Parathyroid adenoma (tissue), 2 donors: ENCODE results near the gene EFHC1.
"Not testable (repeated sequence)": the region's sequence is repeated elsewhere in the genome, so short reads cannot be mapped to it uniquely, and the experiment has no call there.

Experiments used
- H2AFZ ChIP-seq: fragments of 300-600 bp; sonication (generic); one replicate; pipeline ENCODE4 v1.7.0; 2017; ENCODE audit warnings: antibody characterized with exemption, mild to moderate bottlenecking
- H3K27ac ChIP-seq: fragments of 300-600 bp; sonication (generic); one replicate; pipeline ENCODE4 v1.7.0; 2017
- H3K27me3 ChIP-seq: fragments of 300-600 bp; sonication (generic); one replicate; pipeline ENCODE4 v1.7.0; 2017; ENCODE audit warnings: low read length; ENCODE audit not compliant: control insufficient read depth, insufficient read depth
- H3K36me3 ChIP-seq: fragments of 300-600 bp; sonication (generic); one replicate; pipeline ENCODE4 v1.7.0; 2017; ENCODE audit warnings: low read length; ENCODE audit not compliant: control insufficient read depth, insufficient read depth
- H3K4me1 ChIP-seq: fragments of 300-600 bp; sonication (generic); one replicate; pipeline ENCODE4 v1.7.0; 2017; ENCODE audit warnings: control low read depth
- H3K4me2 ChIP-seq: fragments of 300-600 bp; sonication (generic); one replicate; pipeline ENCODE4 v1.7.0; 2017; ENCODE audit warnings: low read length
- H3K4me3 ChIP-seq: fragments of 300-600 bp; sonication (generic); one replicate; pipeline ENCODE4 v1.7.0; 2017; ENCODE audit warnings: low read depth, low read length
- H3K79me2 ChIP-seq: fragments of 300-600 bp; sonication (generic); one replicate; pipeline ENCODE4 v1.7.0; 2017; ENCODE audit warnings: control low read depth
- H3K9ac ChIP-seq: fragments of 300-600 bp; sonication (generic); one replicate; pipeline ENCODE4 v1.7.0; 2017; ENCODE audit warnings: mild to moderate bottlenecking
- H3K9me3 ChIP-seq: fragments of 300-600 bp; sonication (generic); one replicate; pipeline ENCODE4 v1.7.0; 2017; ENCODE audit warnings: low read length; ENCODE audit not compliant: control insufficient read depth
- TF ChIP-seq, protein P1 (sequence below): fragments of 300-600 bp; sonication (generic); IDR thresholded peaks from one replicate; pipeline ENCODE4 v1.7.0; 2017; ENCODE audit warnings: antibody characterized with exemption, mild to moderate bottlenecking
- donor health status: primary hyperparathyroidism.

Gene EFHC1

GRCh38 chr6:52384145-52384766, 35.9 kb upstream of the EFHC1 start:
- no peak overlapping the region for H3K27ac ChIP-seq
- no peaks in the 10 kb centered on the region for H3K36me3 ChIP-seq
- no peak overlapping the region for H3K9ac ChIP-seq

GRCh38 chr6:52385074-52385473, 35.1 kb upstream of the EFHC1 start:
- no peaks in the 10 kb centered on the region for H3K9me3 ChIP-seq
- no peaks in the 10 kb centered on the region for H3K79me2 ChIP-seq
- no peaks in the 10 kb centered on the region for H3K27me3 ChIP-seq
- no peak overlapping the region for H2AFZ ChIP-seq
- no peak overlapping the region for H3K27ac ChIP-seq
- H3K4me2 ChIP-seq: no peak overlapping the region
- peaks cover 9% of the 10 kb centered on the region for H3K4me1 ChIP-seq
- no peak overlapping the region for H3K9ac ChIP-seq
- TF ChIP-seq, protein P1, sequence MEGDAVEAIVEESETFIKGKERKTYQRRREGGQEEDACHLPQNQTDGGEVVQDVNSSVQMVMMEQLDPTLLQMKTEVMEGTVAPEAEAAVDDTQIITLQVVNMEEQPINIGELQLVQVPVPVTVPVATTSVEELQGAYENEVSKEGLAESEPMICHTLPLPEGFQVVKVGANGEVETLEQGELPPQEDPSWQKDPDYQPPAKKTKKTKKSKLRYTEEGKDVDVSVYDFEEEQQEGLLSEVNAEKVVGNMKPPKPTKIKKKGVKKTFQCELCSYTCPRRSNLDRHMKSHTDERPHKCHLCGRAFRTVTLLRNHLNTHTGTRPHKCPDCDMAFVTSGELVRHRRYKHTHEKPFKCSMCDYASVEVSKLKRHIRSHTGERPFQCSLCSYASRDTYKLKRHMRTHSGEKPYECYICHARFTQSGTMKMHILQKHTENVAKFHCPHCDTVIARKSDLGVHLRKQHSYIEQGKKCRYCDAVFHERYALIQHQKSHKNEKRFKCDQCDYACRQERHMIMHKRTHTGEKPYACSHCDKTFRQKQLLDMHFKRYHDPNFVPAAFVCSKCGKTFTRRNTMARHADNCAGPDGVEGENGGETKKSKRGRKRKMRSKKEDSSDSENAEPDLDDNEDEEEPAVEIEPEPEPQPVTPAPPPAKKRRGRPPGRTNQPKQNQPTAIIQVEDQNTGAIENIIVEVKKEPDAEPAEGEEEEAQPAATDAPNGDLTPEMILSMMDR: no peak
- H3K4me3 ChIP-seq: no peak overlapping the region
- H3K36me3 ChIP-seq: no peaks in the 10 kb centered on the region

More at GRCh38 chr6:52384145-52384766, 35.9 kb upstream of the EFHC1 start:
- no peak overlapping the region for H3K4me3 ChIP-seq
- TF ChIP-seq, protein P1: no peak
- H3K79me2 ChIP-seq: no peaks in the 10 kb centered on the region
- peaks cover 2% of the 10 kb centered on the region for H3K4me1 ChIP-seq
- H3K9me3 ChIP-seq: no peaks in the 10 kb centered on the region
- H3K4me2 ChIP-seq: no peak overlapping the region
- H2AFZ ChIP-seq: no peak overlapping the region
- H3K27me3 ChIP-seq: no peaks in the 10 kb centered on the region

- H3K9ac ChIP-seq, H3K9me3 ChIP-seq, H3K27me3 ChIP-seq, H3K36me3 ChIP-seq, H3K27ac ChIP-seq, H2AFZ ChIP-seq, H3K4me2 ChIP-seq, H3K79me2 ChIP-seq, H3K4me3 ChIP-seq: not testable (repeated sequence)
- peaks cover 13% of the 10 kb centered on the region for H3K4me1 ChIP-seq
Measured at GRCh38 chr6:52388119-52388518, 32.0 kb upstream of the EFHC1 start.

DNA sequence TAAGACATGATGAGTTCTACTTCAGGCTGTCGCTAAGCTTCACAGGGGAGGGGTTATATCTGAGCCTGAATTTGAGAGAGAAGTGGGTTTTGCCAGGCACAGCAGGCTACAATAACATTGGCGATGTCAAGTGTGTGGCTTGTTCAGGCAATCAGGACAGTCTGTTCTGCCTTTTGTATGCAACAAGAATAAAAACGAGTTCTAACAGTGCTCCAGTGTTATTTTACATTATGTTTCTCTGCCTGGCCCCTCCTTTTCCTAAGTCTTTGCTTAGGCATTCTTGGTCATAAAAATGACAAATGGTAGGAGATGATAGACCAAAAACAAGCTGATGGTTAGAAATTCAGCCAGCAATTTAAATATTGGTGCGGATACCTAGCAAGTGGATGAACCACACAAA, 31.4 kb upstream of the EFHC1 start:
- Histone ChIP-seq H2AFZ (no peak overlapping the region), H3K79me2 (no peaks in the 10 kb centered on the region), H3K4me2 (no peak overlapping the region), H3K27ac (no peak overlapping the region), H3K4me3 (no peak overlapping the region), H3K4me1 (peaks cover 13% of the 10 kb centered on the region), H3K9me3 (no peaks in the 10 kb centered on the region), H3K9ac (no peak overlapping the region), H3K27me3 (no peaks in the 10 kb centered on the region), H3K36me3 (no peaks in the 10 kb centered on the region)
- TF ChIP-seq, protein P1: no peak

- no peaks in the 10 kb centered on the region for H3K9me3 ChIP-seq
- no peak overlapping the region for H3K4me3 ChIP-seq
- no peak overlapping the region for H3K9ac ChIP-seq
- no peak overlapping the region for H3K4me2 ChIP-seq
- H3K27me3 ChIP-seq: no peaks in the 10 kb centered on the region
- peak overlapping the region; percentile 34 for H3K27ac ChIP-seq
- no peaks in the 10 kb centered on the region for H3K79me2 ChIP-seq
- H3K4me1 ChIP-seq: peaks cover 13% of the 10 kb centered on the region
- TF ChIP-seq, protein P1: no peak
- no peaks in the 10 kb centered on the region for H3K36me3 ChIP-seq
- H2AFZ ChIP-seq: peak overlapping the region; percentile 58
Measured at GRCh38 chr6:52389264-52389625, 30.9 kb upstream of the EFHC1 start.
